GM18951 (cell line): ENCODE data around the gene SYT14.
"Not testable (repeated sequence)": the region's sequence is repeated elsewhere in the genome, so short reads cannot be mapped to it uniquely, and the experiment has no call there.

Experiments
- POLR2A ChIP-seq: IDR thresholded peaks from 4 replicates; pipeline ENCODE4 v1.6.1; 2011; ENCODE audit warnings: mild to moderate bottlenecking; ENCODE audit not compliant: insufficient read length, insufficient read depth; ENCODE audit errors: extremely low read depth
- in situ Hi-C: fragments of 300-500 bp; cut with MboI; formaldehyde crosslinking; loops from one replicate; pipeline ENCODE4 v1.12.0; 2022; ENCODE audit warnings: low sequenced_read_pairs, mixed read lengths, inconsistent platforms; ENCODE audit not compliant: unreplicated experiment

SYT14 gene

GRCh38 chr1:210123383-210123782 lies 185.4 kb downstream of the SYT14 start:
- TF ChIP-seq POLR2A, result no peak
- in situ Hi-C loops, result no loop called here

GRCh38 chr1:210123924-210124589 lies 186.0 kb downstream of the SYT14 start:
- in situ Hi-C loops, result no loop called here
- TF ChIP-seq POLR2A, result no peak

GRCh38 chr1:210124736-210125135 lies 186.7 kb downstream of the SYT14 start:
- no peak for TF ChIP-seq POLR2A
- in situ Hi-C loops, result no loop called here

GRCh38 chr1:210125143-210125542 lies 187.1 kb downstream of the SYT14 start:
- TF ChIP-seq POLR2A, result no peak
- in situ Hi-C loops, result no loop called here

- no peak for TF ChIP-seq POLR2A
- in situ Hi-C loops, result no loop called here
Measured at GRCh38 chr1:210129092-210129491, 191.1 kb downstream of the SYT14 start.

- no peak for TF ChIP-seq POLR2A
- in situ Hi-C loops, result no loop called here
Measured at GRCh38 chr1:210129759-210130158, 191.7 kb downstream of the SYT14 start.

- no peak for TF ChIP-seq POLR2A
- in situ Hi-C loops, result no loop called here
Measured at GRCh38 chr1:210132582-210132981, 194.6 kb downstream of the SYT14 start.

- in situ Hi-C loops, result no loop called here
- no peak for TF ChIP-seq POLR2A
Measured at GRCh38 chr1:210143465-210144062, 205.5 kb downstream of the SYT14 start.

GRCh38 chr1:210144736-210145135 lies 206.7 kb downstream of the SYT14 start:
- in situ Hi-C loops, result no loop called here
- no peak for TF ChIP-seq POLR2A

- no peak for TF ChIP-seq POLR2A
- in situ Hi-C loops, result loop anchor here (10.0 kb wide), 1 partner anchor 154 kb away; no protein-coding TSS in a partner anchor
Measured at GRCh38 chr1:210151052-210151672, 213.1 kb downstream of the SYT14 start.

- in situ Hi-C loops, result loop anchor here (10.0 kb wide), 1 partner anchor 146 kb away; no protein-coding TSS in a partner anchor
- TF ChIP-seq POLR2A, result no peak
Measured at GRCh38 chr1:210159211-210159610, 221.2 kb downstream of the SYT14 start.

- no peak for TF ChIP-seq POLR2A
- in situ Hi-C loops, result no loop called here
Measured at GRCh38 chr1:210170220-210170619, 232.2 kb downstream of the SYT14 start.

- in situ Hi-C loops, result no loop called here
- TF ChIP-seq POLR2A, result no peak
Measured at GRCh38 chr1:210174133-210174532, 236.1 kb downstream of the SYT14 start.

- no peak for TF ChIP-seq POLR2A
- in situ Hi-C loops, result no loop called here
Measured at GRCh38 chr1:210185063-210185462, 247.0 kb downstream of the SYT14 start.

- in situ Hi-C loops, result not testable (repeated sequence)
Measured at GRCh38 chr1:210187849-210188606, 250.0 kb downstream of the SYT14 start.
